ENCODE measurements around the gene CCDC192. TPM values are rescaled to one million over a fixed set of nuclear protein-coding genes. Genes with fewer than 3 reads are reported as not detected.

CCDC192 gene
- total RNA-seq, 4 donors from 2014 or later, result 0.33 to 1.7 (median 1.1) TPM

DNA sequence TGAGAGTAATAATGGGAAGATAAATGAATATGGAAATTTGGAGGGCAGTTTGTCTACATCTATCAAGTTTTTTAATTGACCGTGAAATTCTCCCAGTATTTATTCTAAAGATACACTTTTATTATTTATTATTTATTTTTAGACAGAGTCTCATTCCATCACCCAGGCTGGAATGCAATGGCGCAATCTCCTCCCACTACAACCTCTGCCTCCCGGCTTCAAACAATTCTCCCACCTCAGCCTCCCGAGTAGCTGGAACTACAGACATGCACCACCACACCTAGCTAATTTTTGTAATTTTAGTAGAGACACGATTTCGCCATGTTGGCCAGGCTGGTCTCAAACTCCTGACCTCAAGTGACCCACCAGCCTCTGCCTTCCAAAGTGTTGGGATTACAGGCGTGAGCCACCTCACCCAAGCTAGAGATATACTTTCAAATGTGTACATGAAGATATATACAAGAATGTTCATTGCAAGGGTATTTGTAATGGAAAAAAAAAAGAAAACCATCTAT lies 282.7 kb downstream of the CCDC192 start:
- no peaks in the 10 kb centered on the region for H3K36me3 ChIP-seq
- no peaks in the 10 kb centered on the region for H3K9me3 ChIP-seq
- WGBS, result 94% methylated on average over 7 of the region's 7 CpGs
- peaks cover 11 to 16% (median 13%) of the 10 kb centered on the region in 4 donors for H3K4me1 ChIP-seq
- H3K27ac ChIP-seq (replicated peaks in 1 of 4), result no peak overlapping the region
- no peak for TF ChIP-seq POLR2AphosphoS5 (IDR thresholded peaks at IDR 0.05)
- TF ChIP-seq, protein P1, sequence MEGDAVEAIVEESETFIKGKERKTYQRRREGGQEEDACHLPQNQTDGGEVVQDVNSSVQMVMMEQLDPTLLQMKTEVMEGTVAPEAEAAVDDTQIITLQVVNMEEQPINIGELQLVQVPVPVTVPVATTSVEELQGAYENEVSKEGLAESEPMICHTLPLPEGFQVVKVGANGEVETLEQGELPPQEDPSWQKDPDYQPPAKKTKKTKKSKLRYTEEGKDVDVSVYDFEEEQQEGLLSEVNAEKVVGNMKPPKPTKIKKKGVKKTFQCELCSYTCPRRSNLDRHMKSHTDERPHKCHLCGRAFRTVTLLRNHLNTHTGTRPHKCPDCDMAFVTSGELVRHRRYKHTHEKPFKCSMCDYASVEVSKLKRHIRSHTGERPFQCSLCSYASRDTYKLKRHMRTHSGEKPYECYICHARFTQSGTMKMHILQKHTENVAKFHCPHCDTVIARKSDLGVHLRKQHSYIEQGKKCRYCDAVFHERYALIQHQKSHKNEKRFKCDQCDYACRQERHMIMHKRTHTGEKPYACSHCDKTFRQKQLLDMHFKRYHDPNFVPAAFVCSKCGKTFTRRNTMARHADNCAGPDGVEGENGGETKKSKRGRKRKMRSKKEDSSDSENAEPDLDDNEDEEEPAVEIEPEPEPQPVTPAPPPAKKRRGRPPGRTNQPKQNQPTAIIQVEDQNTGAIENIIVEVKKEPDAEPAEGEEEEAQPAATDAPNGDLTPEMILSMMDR (IDR thresholded peaks at IDR 0.05), result no peak
- no peak for TF ChIP-seq POLR2A (IDR thresholded peaks at IDR 0.05; ENCODE audit: low read depth)
- TF ChIP-seq EP300 (IDR thresholded peaks at IDR 0.05), result no peak
- H3K27me3 ChIP-seq, result no peaks in the 10 kb centered on the region
- no peak for DNase-seq (ENCODE audit: extremely low spot score)
- intact Hi-C loops (cut with DNase I), result no loop called here
- H3K4me3 ChIP-seq, result no peak overlapping the region

DNA sequence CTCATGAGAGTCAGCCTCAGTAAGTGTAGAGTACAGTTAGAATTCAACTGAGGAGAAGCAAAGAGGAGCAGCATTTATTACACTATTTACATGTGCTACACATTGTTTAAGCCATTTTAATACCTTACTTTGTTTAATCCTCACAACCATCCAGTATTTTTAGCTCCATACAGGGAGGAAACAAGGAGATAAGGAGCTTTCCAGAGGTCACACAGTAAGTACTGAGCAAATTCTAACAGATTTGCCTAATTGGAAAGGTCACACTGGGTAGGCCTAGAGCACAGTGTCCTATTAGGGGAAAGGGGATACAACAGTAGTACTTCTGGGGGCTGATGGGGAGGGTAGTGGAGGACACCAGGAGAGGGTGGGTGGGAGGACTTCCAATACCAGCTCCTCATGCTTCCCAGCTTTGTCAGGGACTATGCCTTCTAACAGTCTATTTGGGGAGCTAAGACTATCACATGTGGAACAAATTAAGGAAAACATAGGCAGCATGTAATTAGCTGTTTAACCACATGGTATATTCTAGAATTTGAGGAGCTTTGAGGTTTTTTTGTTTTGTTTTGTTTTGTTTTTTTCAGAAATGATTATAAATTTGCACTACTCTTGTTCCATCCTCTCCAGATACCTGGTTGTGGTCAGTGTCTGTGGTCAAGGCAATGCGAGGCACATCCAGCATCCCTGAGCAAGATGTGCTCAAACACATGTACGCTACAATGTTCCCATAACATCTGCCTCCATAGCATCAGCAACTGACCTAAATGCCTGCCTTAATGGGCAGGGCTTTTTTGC lies 284.4 kb downstream of the CCDC192 start:
- H3K27ac ChIP-seq (replicated peaks in 1 of 4), result no peak overlapping the region
- H3K4me1 ChIP-seq, result peaks cover 11 to 16% (median 13%) of the 10 kb centered on the region in 4 donors
- 83% methylated on average over 2 of the region's 2 CpGs for WGBS
- no peaks in the 10 kb centered on the region for H3K9me3 ChIP-seq
- no peak overlapping the region for H3K4me3 ChIP-seq
- no peaks in the 10 kb centered on the region for H3K27me3 ChIP-seq
- intact Hi-C loops (cut with DNase I), result no loop called here
- TF ChIP-seq, protein P1 (IDR thresholded peaks at IDR 0.05), result no peak
- TF ChIP-seq POLR2AphosphoS5 (IDR thresholded peaks at IDR 0.05) (no peak), POLR2A (IDR thresholded peaks at IDR 0.05; ENCODE audit: low read depth) (no peak), EP300 (IDR thresholded peaks at IDR 0.05) (no peak)
- no peaks in the 10 kb centered on the region for H3K36me3 ChIP-seq
- DNase-seq (ENCODE audit: extremely low spot score), result no peak

DNA sequence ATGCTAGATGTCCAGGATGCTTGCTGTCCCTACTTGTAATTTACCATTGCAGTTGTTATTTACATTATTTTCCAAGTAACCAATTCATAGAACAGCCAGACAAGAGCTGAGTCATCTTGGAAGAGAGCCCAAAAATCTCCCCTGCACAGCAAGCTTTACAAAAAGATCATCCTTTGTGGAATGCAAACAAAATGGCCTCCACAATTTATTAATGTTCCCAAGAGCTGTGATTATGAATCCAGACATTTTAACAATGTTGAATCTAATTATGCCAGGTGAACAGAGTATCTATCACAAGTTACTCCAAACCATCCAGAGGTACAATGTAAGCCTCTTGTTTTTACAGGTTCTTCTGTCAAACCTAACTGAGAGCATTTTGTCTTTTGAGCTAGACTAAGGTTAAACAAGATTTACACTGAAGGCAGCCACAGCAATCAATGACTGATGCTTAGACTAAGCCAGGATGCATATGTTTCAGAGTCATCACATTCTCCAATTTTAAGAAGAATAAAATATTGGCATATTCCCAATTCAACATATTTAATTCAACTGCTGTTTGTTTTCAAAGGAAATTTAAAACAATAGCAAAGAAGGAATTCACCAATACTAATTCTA lies 285.1 kb downstream of the CCDC192 start:
- Histone ChIP-seq H3K27me3 (no peaks in the 10 kb centered on the region), H3K4me1 (peaks cover 11 to 16% (median 13%) of the 10 kb centered on the region in 4 donors), H3K9me3 (no peaks in the 10 kb centered on the region), H3K27ac (replicated peaks in 1 of 4) (no peak overlapping the region), H3K36me3 (no peaks in the 10 kb centered on the region), H3K4me3 (no peak overlapping the region)
- no peak for DNase-seq (ENCODE audit: extremely low spot score)
- intact Hi-C loops (cut with DNase I), result no loop called here
- TF ChIP-seq POLR2AphosphoS5 (IDR thresholded peaks at IDR 0.05) (no peak), POLR2A (IDR thresholded peaks at IDR 0.05; ENCODE audit: low read depth) (no peak), EP300 (IDR thresholded peaks at IDR 0.05) (no peak)
- TF ChIP-seq, protein P1 (IDR thresholded peaks at IDR 0.05), result no peak

Other genes starting within 250 kb of the CCDC192 start
- gene PRRC1, start 185.8 kb upstream of the CCDC192 start, total RNA-seq, result 10 to 100 TPM; 20.3 to 29.8 (median 24.8) TPM
- not detected for gene CTXN3, start 54.3 kb upstream of the CCDC192 start, total RNA-seq

Measured in esophagus muscularis mucosa (tissue), 4 donors.